ENCODE measurements around the gene TUBB6.

The TUBB6 gene

DNA sequence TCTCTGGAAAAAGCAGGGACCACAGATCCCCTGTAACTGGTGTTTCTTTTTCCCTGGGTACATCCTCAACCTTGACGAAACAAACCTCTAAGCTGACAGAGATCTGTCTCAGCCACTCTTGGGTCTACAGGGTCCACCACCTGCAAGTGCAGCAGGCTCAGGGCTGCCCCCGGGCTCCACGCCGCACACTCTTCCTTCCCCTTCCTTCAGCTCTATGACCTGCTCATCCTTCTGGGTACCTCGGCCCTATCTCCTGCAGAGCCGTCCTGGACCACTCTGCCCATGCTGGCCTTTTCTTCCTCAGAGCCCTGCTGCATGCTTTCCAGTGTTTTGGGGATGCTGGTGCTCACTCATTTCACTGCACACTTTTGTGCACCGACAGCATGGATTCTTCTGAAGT, 27.5 kb downstream of the TUBB6 start:
- TF ChIP-seq, protein P1, sequence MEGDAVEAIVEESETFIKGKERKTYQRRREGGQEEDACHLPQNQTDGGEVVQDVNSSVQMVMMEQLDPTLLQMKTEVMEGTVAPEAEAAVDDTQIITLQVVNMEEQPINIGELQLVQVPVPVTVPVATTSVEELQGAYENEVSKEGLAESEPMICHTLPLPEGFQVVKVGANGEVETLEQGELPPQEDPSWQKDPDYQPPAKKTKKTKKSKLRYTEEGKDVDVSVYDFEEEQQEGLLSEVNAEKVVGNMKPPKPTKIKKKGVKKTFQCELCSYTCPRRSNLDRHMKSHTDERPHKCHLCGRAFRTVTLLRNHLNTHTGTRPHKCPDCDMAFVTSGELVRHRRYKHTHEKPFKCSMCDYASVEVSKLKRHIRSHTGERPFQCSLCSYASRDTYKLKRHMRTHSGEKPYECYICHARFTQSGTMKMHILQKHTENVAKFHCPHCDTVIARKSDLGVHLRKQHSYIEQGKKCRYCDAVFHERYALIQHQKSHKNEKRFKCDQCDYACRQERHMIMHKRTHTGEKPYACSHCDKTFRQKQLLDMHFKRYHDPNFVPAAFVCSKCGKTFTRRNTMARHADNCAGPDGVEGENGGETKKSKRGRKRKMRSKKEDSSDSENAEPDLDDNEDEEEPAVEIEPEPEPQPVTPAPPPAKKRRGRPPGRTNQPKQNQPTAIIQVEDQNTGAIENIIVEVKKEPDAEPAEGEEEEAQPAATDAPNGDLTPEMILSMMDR (conservative IDR thresholded peaks at IDR 0.05; ENCODE audit: low read depth, low read length): no peak
- no peak overlapping the region for H3K4me2 ChIP-seq
- peaks cover 18% of the 10 kb centered on the region for H3K4me1 ChIP-seq (ENCODE audit: low read depth, poor library complexity, severe bottlenecking)
- H3K79me2 ChIP-seq (ENCODE audit: insufficient read depth, low read depth): no peaks in the 10 kb centered on the region
- H4K20me1 ChIP-seq (ENCODE audit: insufficient read depth): peaks cover 5% of the 10 kb centered on the region; the same call in 1 of the 2 replicates
- no peak overlapping the region for H3K27ac ChIP-seq
- H3K9ac ChIP-seq: no peak overlapping the region
- no peaks in the 10 kb centered on the region for H3K36me3 ChIP-seq (ENCODE audit: insufficient read depth)
- no peak overlapping the region for H2AFZ ChIP-seq (ENCODE audit: low read depth)
- no peaks in the 10 kb centered on the region; the same call in 1 of the 2 replicates for H3K27me3 ChIP-seq (ENCODE audit: insufficient read depth, low read depth)
- H3K4me3 ChIP-seq (IDR thresholded peaks at IDR 0.05; ENCODE audit: insufficient read depth, low read depth, low read length): no peak overlapping the region

DNA sequence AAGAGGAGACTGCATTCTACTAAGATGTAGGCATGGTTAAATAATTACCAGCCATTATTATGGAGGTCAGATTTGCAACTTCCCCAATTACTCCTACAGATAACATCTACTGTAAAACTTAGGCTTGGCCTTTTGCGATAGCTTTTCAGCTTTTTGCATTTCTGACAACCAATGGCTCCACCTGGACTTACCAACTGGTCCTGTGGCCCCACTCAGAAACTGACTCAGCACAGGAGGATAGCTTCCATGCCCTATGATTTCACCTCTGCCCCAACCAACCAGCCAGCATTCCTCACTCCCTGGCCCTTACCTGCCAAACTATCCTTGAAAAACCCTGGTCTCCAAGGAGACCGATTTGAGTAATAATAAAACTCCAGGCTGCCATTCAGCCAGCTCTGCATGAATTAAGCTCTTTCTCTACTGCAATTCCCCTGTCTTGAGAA, 28.2 kb downstream of the TUBB6 start:
- Histone ChIP-seq H3K27ac (no peak overlapping the region), H3K79me2 (ENCODE audit: insufficient read depth, low read depth) (no peaks in the 10 kb centered on the region), H3K4me1 (ENCODE audit: low read depth, poor library complexity, severe bottlenecking) (peaks cover 18% of the 10 kb centered on the region), H3K36me3 (ENCODE audit: insufficient read depth) (no peaks in the 10 kb centered on the region), H3K4me3 (IDR thresholded peaks at IDR 0.05; ENCODE audit: insufficient read depth, low read depth, low read length) (no peak overlapping the region), H3K4me2 (peak overlapping the region; percentile 26; the same call in 1 of the 2 replicates), H4K20me1 (ENCODE audit: insufficient read depth) (peaks cover 5% of the 10 kb centered on the region; the same call in 1 of the 2 replicates), H2AFZ (ENCODE audit: low read depth) (no peak overlapping the region), H3K9ac (no peak overlapping the region), H3K27me3 (ENCODE audit: insufficient read depth, low read depth) (no peaks in the 10 kb centered on the region; the same call in 1 of the 2 replicates)
- TF ChIP-seq, protein P1 (conservative IDR thresholded peaks at IDR 0.05; ENCODE audit: low read depth, low read length): no peak

DNA sequence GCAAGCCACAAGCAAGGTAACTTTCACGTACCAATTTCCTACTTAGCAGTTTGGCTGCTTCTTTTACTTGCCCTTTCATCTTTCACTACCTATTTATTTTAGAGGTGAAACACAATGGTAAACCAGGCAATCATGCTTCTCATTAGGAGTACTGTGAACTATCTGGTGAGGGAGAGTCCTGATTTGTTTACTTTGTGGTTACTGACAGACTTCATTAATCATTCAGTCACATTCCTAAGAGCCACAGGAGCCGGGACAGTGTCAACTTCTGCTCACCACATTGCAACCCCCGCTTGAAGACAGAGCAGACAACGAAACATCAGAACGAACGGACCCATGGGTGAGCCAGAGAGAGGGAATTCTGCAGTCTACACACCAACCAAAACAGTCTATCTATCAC, 28.8 kb downstream of the TUBB6 start:
- peaks cover 5% of the 10 kb centered on the region; the same call in 1 of the 2 replicates for H4K20me1 ChIP-seq (ENCODE audit: insufficient read depth)
- H3K9ac ChIP-seq: no peak overlapping the region
- H3K4me2 ChIP-seq: peak overlapping the region; percentile 26; the same call in 1 of the 2 replicates
- no peak overlapping the region for H3K4me3 ChIP-seq (IDR thresholded peaks at IDR 0.05; ENCODE audit: insufficient read depth, low read depth, low read length)
- no peak overlapping the region for H2AFZ ChIP-seq (ENCODE audit: low read depth)
- H3K27ac ChIP-seq: no peak overlapping the region
- TF ChIP-seq, protein P1 (conservative IDR thresholded peaks at IDR 0.05; ENCODE audit: low read depth, low read length): no peak
- no peaks in the 10 kb centered on the region for H3K36me3 ChIP-seq (ENCODE audit: insufficient read depth)
- peaks cover 18% of the 10 kb centered on the region for H3K4me1 ChIP-seq (ENCODE audit: low read depth, poor library complexity, severe bottlenecking)
- no peaks in the 10 kb centered on the region; the same call in 1 of the 2 replicates for H3K27me3 ChIP-seq (ENCODE audit: insufficient read depth, low read depth)
- no peaks in the 10 kb centered on the region for H3K79me2 ChIP-seq (ENCODE audit: insufficient read depth, low read depth)

DNA sequence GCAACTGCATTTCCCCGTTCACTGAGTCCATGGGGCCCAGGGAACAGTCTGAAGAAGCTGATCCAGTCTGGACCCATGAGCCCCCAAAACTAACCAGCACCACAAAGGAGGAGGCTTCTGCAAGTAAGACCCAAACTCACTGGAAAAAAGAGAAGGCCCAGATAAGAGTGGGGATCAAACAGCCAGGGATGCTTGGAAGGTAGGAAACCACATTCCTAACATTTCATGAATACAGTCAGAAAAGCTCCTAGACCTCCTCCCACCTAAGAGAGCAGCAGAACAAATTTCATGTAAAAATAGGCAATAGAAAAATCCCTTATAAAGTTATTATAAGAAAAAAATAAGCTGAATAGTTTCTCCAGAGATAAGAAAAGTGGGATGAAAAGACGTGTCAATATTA, 30.3 kb downstream of the TUBB6 start:
- H3K36me3 ChIP-seq (ENCODE audit: insufficient read depth): no peaks in the 10 kb centered on the region; the same call in 1 of the 2 replicates
- H3K9ac ChIP-seq: no peak overlapping the region
- H3K4me2 ChIP-seq: no peak overlapping the region
- H3K27ac ChIP-seq: no peak overlapping the region
- H3K4me3 ChIP-seq (IDR thresholded peaks at IDR 0.05; ENCODE audit: insufficient read depth, low read depth, low read length): no peak overlapping the region
- peaks cover 18% of the 10 kb centered on the region for H3K4me1 ChIP-seq (ENCODE audit: low read depth, poor library complexity, severe bottlenecking)
- H4K20me1 ChIP-seq (ENCODE audit: insufficient read depth): peaks cover 5% of the 10 kb centered on the region; the same call in 1 of the 2 replicates
- no peak overlapping the region for H2AFZ ChIP-seq (ENCODE audit: low read depth)
- no peaks in the 10 kb centered on the region; the same call in 1 of the 2 replicates for H3K27me3 ChIP-seq (ENCODE audit: insufficient read depth, low read depth)
- TF ChIP-seq, protein P1 (conservative IDR thresholded peaks at IDR 0.05; ENCODE audit: low read depth, low read length): no peak
- H3K79me2 ChIP-seq (ENCODE audit: insufficient read depth, low read depth): no peaks in the 10 kb centered on the region
